GM23248 (cell line): ENCODE measurements around the gene UBE4A. TPM values are rescaled to one million over a fixed set of nuclear protein-coding genes. Genes with fewer than 3 reads are reported as not detected.
"Not testable (repeated sequence)": the region's sequence is repeated elsewhere in the genome, so short reads cannot be mapped to it uniquely, and the experiment has no call there.

Source experiments
- DNase-seq: peaks from one replicate; pipeline ENCODE4 v3.0.0-alpha.2; 2015
- H2AFZ ChIP-seq: fragments of 200-600 bp; sonication (generic); 2 replicates; pipeline ENCODE4 v1.6.1; 2016; ENCODE audit warnings: antibody characterized with exemption
- H3F3A ChIP-seq: fragments of 200-600 bp; sonication (generic); 2 replicates; pipeline ENCODE4 v1.6.1; 2016; ENCODE audit warnings: mild to moderate bottlenecking, antibody characterized with exemption, mixed run types; ENCODE audit not compliant: insufficient read depth
- H3K27ac ChIP-seq: fragments of 200-600 bp; sonication (generic); 2 replicates; pipeline ENCODE4 v1.5.1; 2016; ENCODE audit warnings: mild to moderate bottlenecking
- H3K27me3 ChIP-seq: fragments of 200-600 bp; sonication (generic); replicated peaks from 2 replicates; pipeline ENCODE4 v1.6.1; 2016; ENCODE audit warnings: mild to moderate bottlenecking; ENCODE audit not compliant: insufficient read depth
- H3K36me3 ChIP-seq: fragments of 200-600 bp; sonication (generic); 2 replicates; pipeline ENCODE4 v1.6.1; 2016; ENCODE audit warnings: low read depth, mild to moderate bottlenecking
- H3K4me1 ChIP-seq: fragments of 200-600 bp; sonication (generic); 2 replicates; pipeline ENCODE4 v1.6.1; 2016; ENCODE audit warnings: mild to moderate bottlenecking; ENCODE audit not compliant: insufficient read depth
- H3K4me2 ChIP-seq: fragments of 200-600 bp; sonication (generic); one replicate; pipeline ENCODE4 v1.6.1; 2016; ENCODE audit warnings: mild to moderate bottlenecking; ENCODE audit not compliant: unreplicated experiment
- H3K4me3 ChIP-seq: fragments of 200-600 bp; sonication (generic); 2 replicates; pipeline ENCODE4 v1.5.1; 2016; ENCODE audit warnings: mild to moderate bottlenecking
- H3K79me2 ChIP-seq: fragments of 200-600 bp; sonication (generic); 2 replicates; pipeline ENCODE4 v1.6.1; 2016; ENCODE audit warnings: mild to moderate bottlenecking; ENCODE audit not compliant: insufficient read depth
- H3K9ac ChIP-seq: fragments of 200-600 bp; sonication (generic); 2 replicates; pipeline ENCODE4 v1.6.1; 2016; ENCODE audit warnings: mild to moderate bottlenecking
- H3K9me2 ChIP-seq: fragments of 200-600 bp; sonication (generic); 2 replicates; pipeline ENCODE4 v1.6.1; 2016; ENCODE audit warnings: mixed run types, mild to moderate bottlenecking, moderate library complexity; ENCODE audit not compliant: insufficient read depth
- H3K9me3 ChIP-seq: fragments of 200-600 bp; sonication (generic); one replicate; pipeline ENCODE4 v1.6.1; 2017; ENCODE audit warnings: low read depth
- H4K20me1 ChIP-seq: fragments of 200-600 bp; sonication (generic); 2 replicates; pipeline ENCODE4 v1.6.0; 2016; ENCODE audit not compliant: insufficient read depth
- EZH2 ChIP-seq: fragments of 200-600 bp; sonication (generic); IDR thresholded peaks from 2 replicates; pipeline ENCODE4 v1.6.1; 2018; ENCODE audit warnings: antibody characterized with exemption, mild to moderate bottlenecking; ENCODE audit not compliant: insufficient read depth, poor library complexity, severe bottlenecking
- EZH2phosphoT487 ChIP-seq: fragments of 200-600 bp; sonication (generic); IDR thresholded peaks from 2 replicates; pipeline ENCODE4 v1.6.1; 2018; ENCODE audit warnings: antibody characterized with exemption, moderate library complexity, mild to moderate bottlenecking, low read depth; ENCODE audit not compliant: insufficient read depth
- WGBS, 2 experiments: methylation state at CpG; one replicate each; pipeline ENCODE4 v1.1.6; 2015 to 2017; ENCODE audit warnings: low lambda C conversion rate in 2 of 2, low coverage in 1 of 2; ENCODE audit errors: missing lambda C conversion rate in 2 of 2; 5-methylcytosine and 5-hydroxymethylcytosine counted together
- in situ Hi-C: fragments of 300-500 bp; cut with MboI; formaldehyde crosslinking; loops from 2 replicates; pipeline ENCODE4 v1.15.0; 2020
- polyA plus RNA-seq: library from polyadenylated mRNA; unstranded; fragments of >200 nt; fragmentation: Nextera tagmentation; extraction: Ambion mirVana; gene quantifications from 2 replicates; pipeline ENCODE4 v1.2.1, GENCODE V29; 2016
- total RNA-seq: library from RNA; depleted of rRNA; stranded (reverse); fragments of >200 nt; shearing (Covaris generic); gene quantifications from 2 replicates; pipeline ENCODE4 v1.2.3, GENCODE V29; 2014

Gene UBE4A
- total and polyA plus RNA-seq, 2 experiments from 2014 or later: 25.4 to 50.6 TPM

DNA sequence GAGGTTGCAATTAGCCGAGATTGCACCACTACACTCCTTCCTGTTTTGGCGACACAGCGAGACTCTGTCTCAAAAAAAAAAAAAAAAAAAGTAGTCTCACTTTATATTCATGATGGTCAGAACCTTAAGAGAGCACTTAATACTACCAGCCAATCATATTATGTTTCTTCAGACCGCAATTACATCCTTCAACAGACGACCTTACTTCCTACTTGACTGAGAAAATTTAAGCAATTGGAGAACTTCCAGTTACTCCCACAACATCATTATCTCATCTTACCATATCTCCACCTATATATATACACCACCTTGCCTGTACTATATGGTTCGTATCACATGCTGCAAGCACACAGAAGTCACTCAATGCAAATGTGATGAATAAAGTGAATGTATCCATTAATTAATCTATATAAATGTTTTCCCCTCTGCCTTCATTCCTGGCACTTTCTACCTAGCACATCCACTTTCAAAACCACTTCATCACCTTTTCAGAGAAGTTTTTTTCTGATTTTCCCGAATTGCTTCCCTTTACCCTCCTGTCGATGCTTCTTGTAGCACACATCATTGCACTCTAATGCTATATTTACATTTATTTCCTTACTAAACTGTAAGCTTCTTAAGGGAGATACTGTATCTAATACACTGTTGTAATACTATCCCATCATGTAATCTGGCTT, 55.8 kb downstream of the UBE4A start:
- H3K4me1 ChIP-seq: peaks cover 12% of the 10 kb centered on the region
- no peaks in the 10 kb centered on the region for H3K27me3 ChIP-seq
- no peaks in the 10 kb centered on the region for H3K36me3 ChIP-seq
- H2AFZ ChIP-seq: no peak overlapping the region
- peaks cover under 1% of the 10 kb centered on the region for H3K79me2 ChIP-seq
- H3K9me3 ChIP-seq: no peaks in the 10 kb centered on the region
- in situ Hi-C loops: no loop called here
- WGBS, 2 experiments: 95 to 97% methylated on average over 8 of the region's 8 CpGs
- no peaks in the 10 kb centered on the region for H3K9me2 ChIP-seq
- H3K9ac ChIP-seq: peak overlapping the region; percentile 36; the same call in 1 of the 2 replicates
- H3K27ac ChIP-seq: peak overlapping the region; percentile 71
- H3K4me2 ChIP-seq: peak overlapping the region; percentile 46
- TF ChIP-seq EZH2phosphoT487 (no peak), EZH2 (no peak)
- H4K20me1 ChIP-seq: no peaks in the 10 kb centered on the region
- no peak overlapping the region for H3K4me3 ChIP-seq
- H3F3A ChIP-seq: peaks cover 26% of the 10 kb centered on the region
- DNase-seq: no peak

DNA sequence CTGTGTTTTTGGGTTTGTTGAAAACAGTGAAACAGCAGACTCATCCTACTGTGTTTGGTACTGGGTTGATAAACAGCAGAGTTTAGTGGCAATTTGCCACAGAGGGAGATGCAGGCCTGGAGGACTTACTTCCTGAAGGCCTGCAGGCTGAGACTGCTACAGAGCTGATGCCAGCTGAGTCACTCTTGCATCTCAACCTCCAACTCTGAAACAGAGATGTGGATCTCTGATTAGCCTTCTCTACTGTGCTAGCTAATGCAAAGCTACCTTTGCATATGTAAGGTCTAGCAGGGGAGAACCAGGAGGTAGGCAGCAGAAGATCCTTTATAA, 56.3 kb downstream of the UBE4A start:
- no peaks in the 10 kb centered on the region for H3K9me3 ChIP-seq
- DNase-seq: peak; percentile 98
- peak overlapping the region; percentile 46 for H3K4me2 ChIP-seq
- peak overlapping the region; percentile 36; the same call in 1 of the 2 replicates for H3K9ac ChIP-seq
- H3K4me3 ChIP-seq: no peak overlapping the region
- peak overlapping the region; percentile 71 for H3K27ac ChIP-seq
- H3K36me3 ChIP-seq: no peaks in the 10 kb centered on the region
- peaks cover 12% of the 10 kb centered on the region for H3K4me1 ChIP-seq
- H2AFZ ChIP-seq: no peak overlapping the region
- no peaks in the 10 kb centered on the region for H3K9me2 ChIP-seq
- peaks cover 26% of the 10 kb centered on the region for H3F3A ChIP-seq
- no peaks in the 10 kb centered on the region for H3K79me2 ChIP-seq
- H3K27me3 ChIP-seq: no peaks in the 10 kb centered on the region
- no peaks in the 10 kb centered on the region for H4K20me1 ChIP-seq
- TF ChIP-seq EZH2phosphoT487 (no peak), EZH2 (no peak)
- in situ Hi-C loops: no loop called here

DNA sequence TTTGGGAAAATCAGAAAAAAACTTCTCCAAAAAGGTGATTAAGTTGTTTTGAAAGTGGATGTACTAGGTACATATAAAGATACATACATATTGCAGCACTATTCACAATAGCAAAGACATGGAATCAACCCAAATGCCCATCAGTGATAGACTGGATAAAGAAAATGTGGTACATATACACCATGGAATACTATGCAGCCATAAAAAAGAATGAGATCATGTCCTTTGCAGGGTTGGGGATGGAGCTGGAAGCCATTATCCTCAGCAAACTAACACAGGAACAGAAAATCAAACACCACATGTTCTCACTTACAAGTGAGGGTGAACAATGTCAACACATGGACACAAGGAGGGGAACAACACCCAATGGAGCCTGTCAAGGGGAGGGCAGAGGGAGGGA, 57.5 kb downstream of the UBE4A start:
- peaks cover 26% of the 10 kb centered on the region for H3F3A ChIP-seq
- in situ Hi-C loops, H3K27ac ChIP-seq, H2AFZ ChIP-seq, H3K4me2 ChIP-seq, H3K9me2 ChIP-seq, H3K79me2 ChIP-seq, H3K9me3 ChIP-seq, H3K9ac ChIP-seq, H3K36me3 ChIP-seq, H4K20me1 ChIP-seq, H3K27me3 ChIP-seq, DNase-seq, H3K4me3 ChIP-seq: not testable (repeated sequence)
- H3K4me1 ChIP-seq: peaks cover 12% of the 10 kb centered on the region

DNA sequence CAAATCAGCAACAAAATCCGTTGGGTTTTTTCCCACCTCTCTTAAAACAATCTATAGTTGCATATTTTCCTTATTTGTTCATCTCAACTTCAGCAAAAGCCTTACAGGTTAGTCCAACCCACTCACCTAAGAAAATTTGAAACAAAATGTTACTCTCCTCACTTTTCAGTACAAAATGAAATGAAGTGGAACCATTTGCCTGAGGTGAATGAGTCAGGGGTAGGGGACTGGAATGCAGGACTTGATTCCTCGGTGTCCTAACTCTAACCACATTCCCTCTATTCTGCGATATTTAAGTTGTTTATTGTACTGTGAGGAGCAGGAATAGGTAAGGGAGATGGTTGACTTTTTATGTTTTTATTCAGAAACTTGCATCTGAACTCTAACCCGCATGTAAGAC, 58.4 kb downstream of the UBE4A start:
- H2AFZ ChIP-seq: no peak overlapping the region
- no peak overlapping the region for H3K9ac ChIP-seq
- 67 to 69% methylated on average over 4 of the region's 4 CpGs for WGBS, 2 experiments
- no peaks in the 10 kb centered on the region for H4K20me1 ChIP-seq
- peaks cover 12% of the 10 kb centered on the region for H3K4me1 ChIP-seq
- H3K27me3 ChIP-seq: no peaks in the 10 kb centered on the region
- no peaks in the 10 kb centered on the region for H3K79me2 ChIP-seq
- H3K27ac ChIP-seq: no peak overlapping the region
- H3K4me2 ChIP-seq: no peak overlapping the region
- in situ Hi-C loops: no loop called here
- H3F3A ChIP-seq: peaks cover 26% of the 10 kb centered on the region
- H3K36me3 ChIP-seq: no peaks in the 10 kb centered on the region
- no peaks in the 10 kb centered on the region for H3K9me2 ChIP-seq
- no peak for DNase-seq
- H3K9me3 ChIP-seq: no peaks in the 10 kb centered on the region
- TF ChIP-seq EZH2 (no peak), EZH2phosphoT487 (no peak)
- H3K4me3 ChIP-seq: no peak overlapping the region

DNA sequence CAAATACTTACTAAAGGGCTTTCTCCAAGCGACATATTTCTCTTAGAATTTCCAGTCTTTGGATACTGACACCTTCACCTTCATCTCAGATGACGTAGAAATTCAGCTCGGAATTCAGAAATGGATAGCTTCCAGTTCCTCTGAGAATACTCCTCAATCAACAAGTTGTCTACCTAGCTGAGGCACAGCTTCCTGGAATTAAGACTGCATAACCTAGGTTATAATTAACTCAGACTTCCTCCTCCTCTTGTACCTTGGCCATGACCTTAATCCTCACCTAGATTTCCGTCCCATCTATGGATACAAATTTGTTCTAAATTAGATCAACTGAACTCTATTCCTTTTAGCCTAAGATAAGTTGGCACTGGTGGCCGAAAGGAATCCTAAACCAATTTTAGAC, 59.4 kb downstream of the UBE4A start:
- DNase-seq: no peak
- Histone ChIP-seq H3K4me2 (no peak overlapping the region), H3K79me2 (no peaks in the 10 kb centered on the region), H3K9ac (no peak overlapping the region), H3K27me3 (no peaks in the 10 kb centered on the region), H3K9me3 (no peaks in the 10 kb centered on the region), H3K9me2 (no peaks in the 10 kb centered on the region), H3K4me3 (no peak overlapping the region), H3K4me1 (peaks cover 12% of the 10 kb centered on the region), H3K36me3 (no peaks in the 10 kb centered on the region), H3F3A (peaks cover 26% of the 10 kb centered on the region), H4K20me1 (no peaks in the 10 kb centered on the region), H2AFZ (no peak overlapping the region), H3K27ac (no peak overlapping the region)
- no peak for TF ChIP-seq EZH2phosphoT487
- TF ChIP-seq EZH2: no peak
- WGBS, 2 experiments: 70 to 73% methylated on average over 5 of the region's 5 CpGs
- in situ Hi-C loops: no loop called here
